ENCODE results near the gene NAT14. TPM values are rescaled to one million over a fixed set of nuclear protein-coding genes. Genes with fewer than 3 reads are reported as not detected.

Gene NAT14
- total RNA-seq, 1 experiment from 2014 or later = 87.7 TPM

- TF ChIP-seq AFF4 (CRISPR knock-in tag; IDR thresholded peaks at IDR 0.05; ENCODE audit: borderline replicate concordance) = no peak
Measured at GRCh38 chr19:55493645-55494171, 8.7 kb downstream of the NAT14 start (continued).

- CTCF ChIA-PET = interaction anchor here (1.2 to 13.5 kb wide), 3 partner anchors 9 to 27 kb away, joined by 3 to 96 read pairs (median 4); partner anchors contain the start of gene NAT14
- H3K27ac Mint-ChIP-seq = no peak overlapping the region
- TF ChIP-seq JAZF1 (CRISPR knock-in tag; IDR thresholded peaks at IDR 0.05) = no peak
- no peak for TF ChIP-seq IRF1 (CRISPR knock-in tag; IDR thresholded peaks at IDR 0.05)
- no peak for TF ChIP-seq ZNF396 (CRISPR knock-in tag; IDR thresholded peaks at IDR 0.05; ENCODE audit: borderline replicate concordance)
- TF ChIP-seq ATF2 (CRISPR knock-in tag; IDR thresholded peaks at IDR 0.05; ENCODE audit: borderline replicate concordance, low read depth) = no peak
- TF ChIP-seq E2F5 (CRISPR knock-in tag; IDR thresholded peaks at IDR 0.05) = no peak
- no peak for TF ChIP-seq NFATC4 (CRISPR knock-in tag; IDR thresholded peaks at IDR 0.05)
- TF ChIP-seq ZNF532 (CRISPR knock-in tag; IDR thresholded peaks at IDR 0.05; ENCODE audit: borderline replicate concordance) = no peak
- no peak for TF ChIP-seq SOX15 (CRISPR knock-in tag; IDR thresholded peaks at IDR 0.05)
- no peak for TF ChIP-seq GRHL2 (CRISPR knock-in tag; IDR thresholded peaks at IDR 0.05; ENCODE audit: insufficient replicate concordance, severe bottlenecking)
- TF ChIP-seq USF1 (CRISPR knock-in tag; IDR thresholded peaks at IDR 0.05) = no peak
- no peak for TF ChIP-seq NR2C2 (CRISPR knock-in tag; IDR thresholded peaks at IDR 0.05)
- TF ChIP-seq E2F1 (CRISPR knock-in tag; IDR thresholded peaks at IDR 0.05) = no peak
- TF ChIP-seq ZNF416 (CRISPR knock-in tag; IDR thresholded peaks at IDR 0.05) = no peak
- peaks cover 23% of the 10 kb centered on the region for H3K27me3 Mint-ChIP-seq (ENCODE audit: low read depth)
- ATAC-seq (no peak), DNase-seq (ENCODE audit: low spot score) (no peak)
- no peaks in the 10 kb centered on the region for H3K9me3 Mint-ChIP-seq
- no peaks in the 10 kb centered on the region for H3K36me3 Mint-ChIP-seq
- H3K4me1 Mint-ChIP-seq = no peaks in the 10 kb centered on the region; the same call in 1 of the 2 replicates
- POLR2A ChIA-PET = no interaction called here
- no peak overlapping the region for H3K4me3 Mint-ChIP-seq
Measured at GRCh38 chr19:55494172-55494761, 9.3 kb downstream of the NAT14 start.
